Retinal pigment epithelial cell (primary cell): ENCODE results near the gene MYMX.

Experiments used
- DNase-seq: peaks from one replicate; pipeline ENCODE4 v3.0.0-alpha.2; 2010; ENCODE audit warnings: low read depth
- H3K4me3 ChIP-seq: 2 replicates; pipeline ENCODE4 v1.5.1; 2011; ENCODE audit warnings: mild to moderate bottlenecking, low read length, control low read depth, moderate library complexity
- TF ChIP-seq, protein P1 (sequence below): conservative IDR thresholded peaks from 2 replicates; pipeline ENCODE4 v1.5.1; 2011; ENCODE audit warnings: low read depth, low read length, control low read depth, inconsistent platforms

Gene MYMX

GRCh38 chr6:44258921-44259320, 42.2 kb downstream of the MYMX start:
- no peak overlapping the region for H3K4me3 ChIP-seq
- TF ChIP-seq, protein P1, sequence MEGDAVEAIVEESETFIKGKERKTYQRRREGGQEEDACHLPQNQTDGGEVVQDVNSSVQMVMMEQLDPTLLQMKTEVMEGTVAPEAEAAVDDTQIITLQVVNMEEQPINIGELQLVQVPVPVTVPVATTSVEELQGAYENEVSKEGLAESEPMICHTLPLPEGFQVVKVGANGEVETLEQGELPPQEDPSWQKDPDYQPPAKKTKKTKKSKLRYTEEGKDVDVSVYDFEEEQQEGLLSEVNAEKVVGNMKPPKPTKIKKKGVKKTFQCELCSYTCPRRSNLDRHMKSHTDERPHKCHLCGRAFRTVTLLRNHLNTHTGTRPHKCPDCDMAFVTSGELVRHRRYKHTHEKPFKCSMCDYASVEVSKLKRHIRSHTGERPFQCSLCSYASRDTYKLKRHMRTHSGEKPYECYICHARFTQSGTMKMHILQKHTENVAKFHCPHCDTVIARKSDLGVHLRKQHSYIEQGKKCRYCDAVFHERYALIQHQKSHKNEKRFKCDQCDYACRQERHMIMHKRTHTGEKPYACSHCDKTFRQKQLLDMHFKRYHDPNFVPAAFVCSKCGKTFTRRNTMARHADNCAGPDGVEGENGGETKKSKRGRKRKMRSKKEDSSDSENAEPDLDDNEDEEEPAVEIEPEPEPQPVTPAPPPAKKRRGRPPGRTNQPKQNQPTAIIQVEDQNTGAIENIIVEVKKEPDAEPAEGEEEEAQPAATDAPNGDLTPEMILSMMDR: no peak
- no peak for DNase-seq

DNA sequence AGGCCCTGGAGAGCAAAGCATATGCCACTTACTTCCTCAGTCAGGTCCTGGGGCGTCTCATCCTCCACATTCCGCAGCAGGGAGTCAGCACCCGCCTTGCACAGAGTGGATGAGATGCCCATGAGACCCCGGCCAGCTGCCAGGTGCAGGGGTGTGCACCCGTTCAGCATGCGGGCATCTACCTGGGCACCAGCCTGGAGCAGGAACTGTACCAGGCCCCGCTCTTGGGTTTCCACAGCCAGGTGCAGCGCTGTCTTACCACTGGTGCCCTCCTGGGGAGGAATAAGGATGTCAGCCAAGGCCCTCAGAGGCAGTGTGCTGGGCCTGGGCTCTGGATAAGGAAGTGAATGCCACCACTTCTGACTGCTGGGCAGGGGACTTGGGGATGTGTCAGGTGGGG, 43.3 kb downstream of the MYMX start:
- TF ChIP-seq, protein P1: no peak
- no peak for DNase-seq
- no peak overlapping the region for H3K4me3 ChIP-seq

DNA sequence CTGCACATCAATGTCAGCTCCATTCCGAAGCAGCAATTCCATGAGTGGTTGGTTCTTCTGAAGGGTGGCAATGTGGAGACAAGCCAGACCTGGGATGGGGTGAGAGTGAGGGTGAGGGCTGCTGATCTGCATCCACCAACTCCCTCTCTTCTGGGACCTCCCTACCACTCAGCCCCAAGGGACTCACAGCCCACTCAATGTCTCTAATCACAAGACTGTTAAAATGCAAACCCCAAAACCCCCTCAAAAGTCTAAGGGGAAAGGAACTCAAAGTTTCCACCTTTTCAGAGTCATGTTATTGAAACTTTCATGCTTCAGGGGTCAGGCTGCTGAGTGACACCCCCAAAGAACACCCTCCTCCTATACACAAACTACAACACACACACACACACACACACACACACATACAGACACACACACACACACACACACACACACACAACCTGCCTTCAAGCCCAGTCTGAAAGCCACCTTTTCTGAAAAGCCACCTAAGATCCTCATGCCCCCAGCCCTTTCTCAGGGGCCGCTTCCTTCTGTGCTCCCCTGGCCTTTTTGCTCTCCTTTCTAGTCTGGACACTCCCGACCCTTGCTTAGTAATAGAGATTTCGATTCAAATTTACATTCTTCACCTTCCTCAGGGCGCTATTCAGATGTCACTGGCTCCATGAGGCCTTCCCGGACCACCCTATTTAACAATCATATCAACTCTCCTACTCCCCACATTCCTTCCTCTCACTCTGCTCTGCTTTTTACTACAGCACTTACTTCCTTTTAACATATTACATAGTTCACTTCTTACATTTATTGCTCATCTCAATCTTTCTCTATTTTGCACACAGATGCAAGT, 43.9 kb downstream of the MYMX start:
- no peak for DNase-seq
- H3K4me3 ChIP-seq: no peak overlapping the region
- TF ChIP-seq, protein P1: no peak

GRCh38 chr6:44261581-44261980, 44.9 kb downstream of the MYMX start:
- H3K4me3 ChIP-seq: no peak overlapping the region
- no peak for DNase-seq
- TF ChIP-seq, protein P1: no peak

- no peak for DNase-seq
- peak overlapping the region; percentile 75 for H3K4me3 ChIP-seq
- TF ChIP-seq, protein P1: no peak
Observed at GRCh38 chr6:44262467-44263353, 46.0 kb downstream of the MYMX start.

- peak overlapping the region; percentile 75 for H3K4me3 ChIP-seq
- TF ChIP-seq, protein P1: no peak
- no peak for DNase-seq
Observed at GRCh38 chr6:44263354-44264100, 46.8 kb downstream of the MYMX start.
